ENCODE data around the gene HSPA1A.
"Not testable (repeated sequence)": the region's sequence is repeated elsewhere in the genome, so short reads cannot be mapped to it uniquely, and the experiment has no call there.

Gene HSPA1A

GRCh38 chr6:31822036-31822821 lies 6.9 kb downstream of the HSPA1A start:
- H3K27me3 Mint-ChIP-seq: no peaks in the 10 kb centered on the region
- ATAC-seq (replicated peaks; ENCODE audit: extremely low read depth, poor library complexity, severe bottlenecking) (peak; percentile 35), DNase-seq (ENCODE audit: low spot score in 2 of 2) (peak in 1 of 2 donors; percentile 30)
- peaks cover 38% of the 10 kb centered on the region for H3K4me1 Mint-ChIP-seq
- H3K4me3 Mint-ChIP-seq: peak overlapping the region; percentile 95
- peaks cover 11% of the 10 kb centered on the region for H3K36me3 Mint-ChIP-seq (ENCODE audit: insufficient read depth)
- H3K9me3 Mint-ChIP-seq: no peaks in the 10 kb centered on the region
- peak overlapping the region; percentile 96 for H3K27ac Mint-ChIP-seq (ENCODE audit: low read depth)

GRCh38 chr6:31823592-31824196 lies 8.4 kb downstream of the HSPA1A start:
- not testable (repeated sequence) for H3K36me3 Mint-ChIP-seq (ENCODE audit: insufficient read depth); H3K27ac Mint-ChIP-seq (ENCODE audit: low read depth); DNase-seq (ENCODE audit: low spot score in 2 of 2); ATAC-seq (replicated peaks; ENCODE audit: extremely low read depth, poor library complexity, severe bottlenecking); H3K9me3 Mint-ChIP-seq; H3K27me3 Mint-ChIP-seq
- H3K4me3 Mint-ChIP-seq: peak overlapping the region; percentile 27
- peaks cover 26% of the 10 kb centered on the region for H3K4me1 Mint-ChIP-seq

GRCh38 chr6:31825553-31825952 lies 10.2 kb downstream of the HSPA1A start:
- Mint-ChIP-seq H3K9me3 (no peaks in the 10 kb centered on the region), H3K36me3 (ENCODE audit: insufficient read depth) (peaks cover 13% of the 10 kb centered on the region), H3K4me3 (peak overlapping the region; percentile 88), H3K27ac (ENCODE audit: low read depth) (peak overlapping the region; percentile 92), H3K4me1 (peaks cover 34% of the 10 kb centered on the region), H3K27me3 (no peaks in the 10 kb centered on the region)
- no peak for ATAC-seq (replicated peaks; ENCODE audit: extremely low read depth, poor library complexity, severe bottlenecking)
- DNase-seq (ENCODE audit: low spot score in 2 of 2): no peak

GRCh38 chr6:31826793-31827285 lies 11.5 kb downstream of the HSPA1A start:
- H3K36me3 Mint-ChIP-seq (ENCODE audit: insufficient read depth): peaks cover 11% of the 10 kb centered on the region
- H3K9me3 Mint-ChIP-seq: no peaks in the 10 kb centered on the region
- peak overlapping the region; percentile 92 for H3K27ac Mint-ChIP-seq (ENCODE audit: low read depth)
- H3K4me3 Mint-ChIP-seq: peak overlapping the region; percentile 88
- DNase-seq (ENCODE audit: low spot score in 2 of 2) (no peak), ATAC-seq (replicated peaks; ENCODE audit: extremely low read depth, poor library complexity, severe bottlenecking) (no peak)
- H3K27me3 Mint-ChIP-seq: no peaks in the 10 kb centered on the region
- H3K4me1 Mint-ChIP-seq: peaks cover 32% of the 10 kb centered on the region

- Mint-ChIP-seq H3K36me3 (ENCODE audit: insufficient read depth) (peaks cover 6% of the 10 kb centered on the region), H3K27me3 (no peaks in the 10 kb centered on the region), H3K9me3 (no peaks in the 10 kb centered on the region), H3K4me1 (peaks cover 26% of the 10 kb centered on the region), H3K27ac (ENCODE audit: low read depth) (peak within 1 kb of the TSS; percentile 92), H3K4me3 (peak within 1 kb of the TSS; percentile 88)
- DNase-seq (ENCODE audit: low spot score in 2 of 2) (peak; percentile 58 to 65), ATAC-seq (replicated peaks; ENCODE audit: extremely low read depth, poor library complexity, severe bottlenecking) (peak; percentile 61)
Observed at GRCh38 chr6:31827286-31828079, 12.1 kb downstream of the HSPA1A start, which contains the start of gene HSPA1B. HSPA1B (plus strand) TSS chr6:31827738; CDS start chr6:31827951, 213 bp downstream.

GRCh38 chr6:31829633-31830283 lies 14.4 kb downstream of the HSPA1A start:
- H3K27me3 Mint-ChIP-seq: no peaks in the 10 kb centered on the region
- peaks cover 11% of the 10 kb centered on the region for H3K36me3 Mint-ChIP-seq (ENCODE audit: insufficient read depth)
- H3K4me1 Mint-ChIP-seq: peaks cover 29% of the 10 kb centered on the region
- peak overlapping the region; percentile 80 for H3K4me3 Mint-ChIP-seq
- DNase-seq (ENCODE audit: low spot score in 2 of 2): no peak
- H3K27ac Mint-ChIP-seq (ENCODE audit: low read depth): peak overlapping the region; percentile 89
- ATAC-seq (replicated peaks; ENCODE audit: extremely low read depth, poor library complexity, severe bottlenecking): peak; percentile 52
- H3K9me3 Mint-ChIP-seq: no peaks in the 10 kb centered on the region

GRCh38 chr6:31830886-31831335 lies 15.6 kb downstream of the HSPA1A start:
- H3K4me1 Mint-ChIP-seq: peaks cover 39% of the 10 kb centered on the region
- H3K9me3 Mint-ChIP-seq: no peaks in the 10 kb centered on the region
- peak overlapping the region; percentile 80 for H3K4me3 Mint-ChIP-seq
- peak overlapping the region; percentile 89 for H3K27ac Mint-ChIP-seq (ENCODE audit: low read depth)
- H3K36me3 Mint-ChIP-seq (ENCODE audit: insufficient read depth): peaks cover 19% of the 10 kb centered on the region
- H3K27me3 Mint-ChIP-seq: no peaks in the 10 kb centered on the region
- no peak for ATAC-seq (replicated peaks; ENCODE audit: extremely low read depth, poor library complexity, severe bottlenecking)
- DNase-seq (ENCODE audit: low spot score in 2 of 2): no peak

GRCh38 chr6:31831350-31832215 lies 16.2 kb downstream of the HSPA1A start:
- Mint-ChIP-seq H3K4me3 (peak overlapping the region; percentile 80), H3K9me3 (no peaks in the 10 kb centered on the region), H3K27me3 (no peaks in the 10 kb centered on the region), H3K4me1 (peaks cover 44% of the 10 kb centered on the region), H3K27ac (ENCODE audit: low read depth) (peak overlapping the region; percentile 55), H3K36me3 (ENCODE audit: insufficient read depth) (peaks cover 24% of the 10 kb centered on the region)
- DNase-seq (ENCODE audit: low spot score in 2 of 2) (no peak), ATAC-seq (replicated peaks; ENCODE audit: extremely low read depth, poor library complexity, severe bottlenecking) (no peak)

GRCh38 chr6:31834367-31835250 lies 19.3 kb downstream of the HSPA1A start:
- Mint-ChIP-seq H3K27me3 (no peaks in the 10 kb centered on the region), H3K36me3 (ENCODE audit: insufficient read depth) (peaks cover 52% of the 10 kb centered on the region), H3K4me3 (peak overlapping the region; percentile 91), H3K4me1 (peaks cover 53% of the 10 kb centered on the region), H3K27ac (ENCODE audit: low read depth) (peak overlapping the region; percentile 99), H3K9me3 (no peaks in the 10 kb centered on the region)
- ATAC-seq (replicated peaks; ENCODE audit: extremely low read depth, poor library complexity, severe bottlenecking) (peak; percentile 54), DNase-seq (ENCODE audit: low spot score in 2 of 2) (peak; percentile 73 to 78)

GRCh38 chr6:31836047-31836473 lies 20.7 kb downstream of the HSPA1A start:
- Mint-ChIP-seq H3K27me3 (no peaks in the 10 kb centered on the region), H3K27ac (ENCODE audit: low read depth) (peak overlapping the region; percentile 99), H3K9me3 (no peaks in the 10 kb centered on the region), H3K4me3 (peak overlapping the region; percentile 91), H3K4me1 (peaks cover 38% of the 10 kb centered on the region), H3K36me3 (ENCODE audit: insufficient read depth) (peaks cover 62% of the 10 kb centered on the region)
- no peak for ATAC-seq (replicated peaks; ENCODE audit: extremely low read depth, poor library complexity, severe bottlenecking)
- no peak for DNase-seq (ENCODE audit: low spot score in 2 of 2)
